Suppressor macrophage treated with lipopolysaccharide for 4 hours (primary cell): ENCODE data around the gene RAD51.
A peak's percentile ranks its signal among the peaks of the same experiment; 100 is the strongest.

ENCODE experiments used
- DNase-seq: peaks from one replicate; pipeline ENCODE4 v3.0.0-alpha.2; 2020

The RAD51 gene

DNA sequence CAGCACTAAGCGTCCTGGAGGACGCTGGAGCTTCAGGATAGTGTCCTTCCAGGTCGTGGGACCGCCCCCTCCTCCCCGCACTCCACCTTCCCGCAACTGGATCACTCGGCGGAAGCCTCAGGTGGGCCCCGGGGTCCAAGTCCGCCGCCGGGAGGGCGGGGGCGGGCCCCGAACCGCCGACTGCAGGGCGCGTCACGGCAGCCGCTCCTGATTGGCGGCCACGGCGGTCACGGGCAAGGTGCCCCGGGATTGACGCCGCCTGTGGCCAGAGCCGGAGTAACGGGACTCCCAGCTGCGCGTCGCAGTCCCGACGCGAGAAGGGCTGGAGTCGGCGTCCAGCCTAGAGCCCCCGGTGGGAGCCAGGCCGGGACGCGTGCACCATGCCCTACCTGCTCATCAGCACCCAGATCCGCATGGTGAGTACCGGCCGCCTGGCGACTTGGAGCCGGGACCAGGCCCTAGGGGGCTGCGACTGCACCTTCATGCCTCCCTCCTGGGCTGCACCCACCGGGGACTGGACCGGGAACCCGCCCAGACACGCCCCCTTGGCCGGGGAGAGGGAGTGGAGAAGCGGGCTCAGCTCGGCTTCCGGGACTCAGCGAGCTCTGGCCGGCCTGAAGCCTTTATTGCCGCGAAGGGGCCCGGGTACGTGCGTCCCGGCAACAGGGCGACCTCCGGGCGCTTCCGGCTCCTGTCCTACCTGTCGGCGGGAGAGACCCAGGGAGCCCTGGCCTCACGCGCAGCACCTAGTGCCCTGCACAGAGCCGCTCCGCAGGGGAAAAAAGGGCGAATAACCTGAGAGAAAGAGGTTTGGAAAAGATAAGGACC lies 69.0 kb downstream of the RAD51 start, which contains the start of gene GCHFR:
Gene GCHFR, plus strand, starts transcription at position 268 of the 828 bp plus-strand sequence. Its CDS starts 113 bp downstream, at position 381.
- DNase-seq, result peak; percentile 68

DNA sequence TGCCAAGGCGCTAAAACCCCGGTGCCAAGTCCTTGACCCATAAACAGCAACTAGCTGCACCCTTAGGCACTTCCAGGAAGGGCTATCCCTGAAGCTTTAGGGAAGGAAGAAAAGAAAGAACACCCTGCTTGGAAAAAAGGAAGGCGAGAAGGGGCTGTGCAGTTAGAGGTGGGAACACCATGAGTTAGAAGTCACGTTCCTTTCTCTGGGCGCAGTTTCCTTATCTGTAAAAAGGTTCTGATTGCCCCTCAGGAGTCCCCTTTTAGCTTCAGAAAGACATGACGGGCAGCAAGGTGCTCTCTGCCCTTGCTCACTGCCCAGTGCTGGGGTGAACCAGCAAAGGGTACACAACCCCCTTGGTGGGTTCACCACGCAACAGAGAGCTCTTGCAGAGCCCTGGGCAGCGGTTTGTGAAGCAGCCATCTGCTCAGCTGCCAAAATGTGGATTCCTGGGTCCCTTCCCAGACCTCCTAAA lies 69.7 kb downstream of the RAD51 start:
- DNase-seq, result no peak

- DNase-seq, result no peak
Observed at GRCh38 chr15:40766194-40766815, 71.3 kb downstream of the RAD51 start.

GRCh38 chr15:40766906-40767837 lies 72.2 kb downstream of the RAD51 start:
- no peak for DNase-seq

DNA sequence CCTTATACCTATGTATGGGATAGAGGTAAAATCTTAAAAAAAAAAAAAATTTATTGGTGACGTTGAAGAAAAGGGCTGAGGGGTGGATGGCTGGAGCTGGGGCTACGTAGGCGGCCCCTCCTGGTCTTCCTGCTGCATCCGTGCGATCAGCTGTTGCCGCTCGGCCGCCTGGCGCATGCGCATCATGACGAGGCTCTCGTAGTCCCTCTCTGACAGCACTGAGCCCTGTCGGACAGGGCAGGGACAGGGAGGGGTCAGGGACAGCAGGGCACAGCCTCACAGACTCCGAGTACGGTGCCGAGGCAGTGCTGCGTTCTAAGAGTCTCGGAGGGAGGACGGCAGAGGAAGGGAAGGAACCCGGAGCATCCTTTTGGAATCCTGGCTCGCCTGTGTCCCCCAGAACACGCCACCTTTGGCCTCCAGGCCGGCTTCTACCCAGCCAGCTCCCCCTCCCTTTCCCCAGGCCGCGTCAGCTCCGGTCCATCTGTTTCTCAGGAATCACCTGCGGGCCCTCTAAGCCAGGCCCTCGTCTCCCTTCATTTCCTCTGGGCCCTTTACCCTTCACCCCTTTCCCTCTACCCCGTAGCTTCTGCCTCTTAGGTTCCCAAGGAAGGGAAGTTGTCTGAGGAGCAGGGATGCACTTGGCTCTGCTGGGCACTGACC lies 73.0 kb downstream of the RAD51 start:
- DNase-seq, result no peak

DNA sequence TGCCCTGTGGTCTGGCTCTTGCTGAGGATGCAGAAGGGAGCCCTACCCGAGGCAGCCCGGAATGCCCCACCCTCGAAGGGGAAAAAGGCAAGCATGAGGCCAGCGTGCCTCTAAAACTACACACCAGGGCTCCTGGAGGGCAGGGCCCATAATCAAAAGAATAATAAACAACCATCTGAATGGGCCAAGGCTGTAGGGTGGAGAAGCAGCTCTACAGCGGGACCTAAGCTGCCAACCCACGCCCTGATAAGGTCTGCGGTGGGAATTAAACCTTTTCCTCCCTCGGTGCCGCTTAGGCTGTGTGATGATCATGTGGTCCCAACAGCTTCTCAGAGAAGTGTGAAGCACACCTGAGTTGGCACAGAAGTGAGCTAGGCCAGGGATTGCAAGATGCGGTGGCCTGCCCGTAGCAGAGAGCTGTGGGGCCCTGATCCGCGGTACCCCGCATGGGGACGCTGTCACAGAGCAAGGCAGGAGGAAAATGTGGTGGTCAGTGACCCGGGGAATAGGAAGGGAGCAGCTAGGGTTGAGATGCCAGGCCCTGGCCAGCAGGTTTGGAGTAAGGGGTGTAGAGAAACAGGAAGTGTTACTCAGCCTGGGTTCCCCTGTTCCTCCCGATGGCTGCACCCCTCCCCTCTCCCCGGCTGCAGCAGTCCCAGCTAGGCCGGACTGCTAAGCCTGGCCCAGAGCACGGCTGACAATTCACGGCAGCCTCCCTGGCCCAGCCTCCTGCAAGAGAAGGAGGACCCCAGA lies 73.7 kb downstream of the RAD51 start:
- DNase-seq, result no peak

GRCh38 chr15:40769274-40770146 lies 74.5 kb downstream of the RAD51 start, which contains the start of gene C15orf62:
TSS of gene C15orf62 (plus strand) at chr15:40769980. CDS start at chr15:40770496, 516 bp downstream.
- DNase-seq, result peak; percentile 42

GRCh38 chr15:40770147-40770721 lies 75.3 kb downstream of the RAD51 start:
- DNase-seq, result no peak

GRCh38 chr15:40771242-40771641 lies 76.3 kb downstream of the RAD51 start:
- no peak for DNase-seq

GRCh38 chr15:40772014-40772413 lies 77.0 kb downstream of the RAD51 start:
- no peak for DNase-seq

DNA sequence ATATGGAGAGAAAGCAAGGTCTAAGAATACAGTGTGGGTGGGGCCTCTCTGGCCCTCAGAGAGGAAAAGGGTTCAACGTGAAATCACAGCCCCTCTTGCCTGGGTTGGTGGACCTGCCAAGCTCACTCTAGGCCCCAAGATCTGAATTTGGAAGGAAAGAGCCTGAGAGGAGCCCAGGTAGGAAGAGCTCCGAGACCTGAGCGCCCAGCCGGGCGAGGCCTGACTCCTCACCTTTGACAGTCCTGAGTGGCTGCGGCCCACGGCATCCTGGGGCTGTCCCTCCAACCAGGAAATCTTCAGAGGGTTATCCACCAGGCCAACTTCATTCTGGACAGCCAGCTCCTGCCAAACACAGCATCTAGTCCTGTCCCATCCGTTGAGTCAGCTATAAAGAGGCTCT lies 78.5 kb downstream of the RAD51 start:
- DNase-seq, result no peak

DNA sequence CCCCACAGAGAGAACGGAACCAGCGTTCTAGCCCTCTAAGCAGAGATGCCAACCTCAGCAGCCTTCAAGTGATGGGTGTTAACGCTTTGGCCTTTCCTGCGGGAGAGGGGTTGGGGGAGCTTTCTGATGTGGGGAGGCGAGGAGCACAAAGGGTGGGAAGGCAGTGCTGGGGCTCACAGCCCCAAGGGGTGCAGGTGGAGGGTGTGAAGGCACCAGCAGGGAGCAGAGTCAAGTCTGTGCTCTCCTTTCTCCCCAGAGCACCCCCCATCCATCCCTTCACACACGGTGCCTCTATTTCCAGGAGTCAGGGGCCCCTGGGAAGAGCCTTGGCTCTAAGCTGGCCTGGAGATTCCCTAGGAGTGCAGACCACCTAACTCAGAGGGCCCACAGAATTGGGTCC lies 78.9 kb downstream of the RAD51 start:
- no peak for DNase-seq

DNA sequence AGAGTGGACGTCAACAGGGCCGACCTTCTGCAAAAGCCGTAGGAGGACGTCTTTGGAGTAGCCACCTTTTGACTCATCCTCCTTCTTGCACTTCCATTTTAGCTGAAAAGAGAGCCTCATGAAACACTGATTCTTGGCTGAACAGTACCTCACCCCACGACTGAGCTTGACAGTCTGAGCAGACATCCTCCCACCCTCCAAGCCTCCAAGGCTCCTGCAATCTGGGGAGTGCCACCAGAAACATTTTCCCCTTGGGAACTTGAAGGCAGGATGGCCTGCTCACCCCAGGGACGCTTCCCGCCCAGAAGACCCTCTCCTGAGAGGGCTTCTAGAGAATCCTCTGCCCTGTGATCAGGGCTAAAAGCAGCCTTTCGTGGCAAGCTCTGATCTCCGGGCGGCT lies 80.0 kb downstream of the RAD51 start:
- DNase-seq, result no peak

DNA sequence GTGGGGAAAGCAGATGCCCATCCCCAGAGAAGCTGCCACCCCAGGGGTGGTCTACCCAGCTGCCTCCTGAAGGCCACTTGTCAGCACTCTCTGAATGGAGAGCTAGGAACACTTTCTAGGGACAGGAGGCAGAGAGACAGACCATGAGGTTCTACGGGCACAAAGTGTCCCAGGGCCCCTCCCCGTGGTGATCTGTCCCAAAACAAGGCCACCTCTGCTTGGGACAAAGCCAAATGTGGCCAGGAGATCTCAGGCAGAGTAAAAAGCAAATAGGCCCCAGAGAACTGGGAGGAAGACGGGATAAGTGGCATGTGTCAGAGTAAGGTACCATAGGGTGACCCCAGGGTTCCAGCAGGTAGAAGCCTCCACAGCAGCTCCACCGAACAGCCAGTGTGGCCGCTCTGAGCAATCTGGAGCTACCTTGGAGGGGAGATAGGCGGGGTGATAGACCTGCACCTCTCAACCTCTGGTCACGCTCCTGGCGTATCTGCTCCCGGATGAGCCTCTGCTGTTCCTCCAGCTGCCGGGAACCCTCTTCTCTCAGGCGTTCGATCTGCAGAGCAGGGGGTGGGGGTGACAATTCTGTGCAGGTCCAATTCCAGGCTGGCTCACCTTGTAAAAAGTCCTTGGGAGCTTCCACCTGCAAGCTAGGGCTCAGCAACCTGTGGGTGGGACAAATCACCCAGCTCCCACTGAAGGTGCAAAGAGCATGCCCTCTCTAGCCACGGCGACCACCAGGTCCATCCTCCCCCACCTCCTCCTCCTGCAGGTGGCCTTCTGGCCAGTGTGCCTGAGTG lies 81.0 kb downstream of the RAD51 start:
- no peak for DNase-seq

- peak; percentile 66 for DNase-seq
Observed at GRCh38 chr15:40776537-40777141, 81.7 kb downstream of the RAD51 start.
